Measurements from ENCODE around the gene ADAM10. TPM values are rescaled to one million over a fixed set of nuclear protein-coding genes. Genes with fewer than 3 reads are reported as not detected.

The ADAM10 gene
- total RNA-seq, 2 donors from 2014 or later = 191 to 211 TPM

DNA sequence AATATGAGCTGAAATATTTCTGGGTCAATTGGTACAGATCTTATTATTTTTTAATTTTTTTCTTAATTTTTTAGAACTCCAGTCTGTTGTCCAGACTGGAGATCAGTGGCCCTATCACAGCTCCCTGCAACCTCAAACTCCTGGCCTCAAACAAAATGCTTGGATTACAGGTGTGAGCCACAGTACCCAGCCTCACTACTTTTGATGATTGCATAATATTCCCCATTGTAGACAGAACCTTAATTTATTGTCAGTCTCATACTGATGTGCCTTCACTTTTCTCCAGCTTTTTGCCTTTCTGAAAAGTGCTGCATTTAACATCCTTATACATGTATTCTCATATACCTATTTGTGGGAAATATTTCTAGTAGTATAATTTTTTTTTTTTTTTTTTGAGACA is 172.8 kb downstream of the ADAM10 start:
- Histone ChIP-seq H3K9me3 (ENCODE audit: control insufficient read depth, low read length) (peaks cover 11% of the 10 kb centered on the region), H3K27me3 (ENCODE audit: control insufficient read depth, insufficient read depth, low read length, poor library complexity, severe bottlenecking) (no peaks in the 10 kb centered on the region), H3K4me3 (ENCODE audit: low read length) (no peak overlapping the region), H3K27ac (ENCODE audit: low read depth, low read length) (no peak overlapping the region), H3K36me3 (ENCODE audit: control insufficient read depth, insufficient read depth, low read length) (no peaks in the 10 kb centered on the region), H3K9ac (ENCODE audit: extremely low read depth, low read length, poor library complexity, severe bottlenecking) (no peak overlapping the region), H3K4me1 (ENCODE audit: control insufficient read depth, insufficient read depth, low read length) (no peaks in the 10 kb centered on the region)
- peaks cover 13% of the 10 kb centered on the region for H3K4me1 Mint-ChIP-seq
- no peak overlapping the region for H3K4me3 Mint-ChIP-seq
- no peaks in the 10 kb centered on the region for H3K27me3 Mint-ChIP-seq (ENCODE audit: insufficient read depth)
- no peak overlapping the region for H3K27ac Mint-ChIP-seq
- no peak for DNase-seq
- H3K36me3 Mint-ChIP-seq (ENCODE audit: low read depth) = no peaks in the 10 kb centered on the region
- peaks cover 3% of the 10 kb centered on the region for H3K9me3 Mint-ChIP-seq
- TF ChIP-seq, protein P1, sequence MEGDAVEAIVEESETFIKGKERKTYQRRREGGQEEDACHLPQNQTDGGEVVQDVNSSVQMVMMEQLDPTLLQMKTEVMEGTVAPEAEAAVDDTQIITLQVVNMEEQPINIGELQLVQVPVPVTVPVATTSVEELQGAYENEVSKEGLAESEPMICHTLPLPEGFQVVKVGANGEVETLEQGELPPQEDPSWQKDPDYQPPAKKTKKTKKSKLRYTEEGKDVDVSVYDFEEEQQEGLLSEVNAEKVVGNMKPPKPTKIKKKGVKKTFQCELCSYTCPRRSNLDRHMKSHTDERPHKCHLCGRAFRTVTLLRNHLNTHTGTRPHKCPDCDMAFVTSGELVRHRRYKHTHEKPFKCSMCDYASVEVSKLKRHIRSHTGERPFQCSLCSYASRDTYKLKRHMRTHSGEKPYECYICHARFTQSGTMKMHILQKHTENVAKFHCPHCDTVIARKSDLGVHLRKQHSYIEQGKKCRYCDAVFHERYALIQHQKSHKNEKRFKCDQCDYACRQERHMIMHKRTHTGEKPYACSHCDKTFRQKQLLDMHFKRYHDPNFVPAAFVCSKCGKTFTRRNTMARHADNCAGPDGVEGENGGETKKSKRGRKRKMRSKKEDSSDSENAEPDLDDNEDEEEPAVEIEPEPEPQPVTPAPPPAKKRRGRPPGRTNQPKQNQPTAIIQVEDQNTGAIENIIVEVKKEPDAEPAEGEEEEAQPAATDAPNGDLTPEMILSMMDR (conservative IDR thresholded peaks at IDR 0.05) = no peak

DNA sequence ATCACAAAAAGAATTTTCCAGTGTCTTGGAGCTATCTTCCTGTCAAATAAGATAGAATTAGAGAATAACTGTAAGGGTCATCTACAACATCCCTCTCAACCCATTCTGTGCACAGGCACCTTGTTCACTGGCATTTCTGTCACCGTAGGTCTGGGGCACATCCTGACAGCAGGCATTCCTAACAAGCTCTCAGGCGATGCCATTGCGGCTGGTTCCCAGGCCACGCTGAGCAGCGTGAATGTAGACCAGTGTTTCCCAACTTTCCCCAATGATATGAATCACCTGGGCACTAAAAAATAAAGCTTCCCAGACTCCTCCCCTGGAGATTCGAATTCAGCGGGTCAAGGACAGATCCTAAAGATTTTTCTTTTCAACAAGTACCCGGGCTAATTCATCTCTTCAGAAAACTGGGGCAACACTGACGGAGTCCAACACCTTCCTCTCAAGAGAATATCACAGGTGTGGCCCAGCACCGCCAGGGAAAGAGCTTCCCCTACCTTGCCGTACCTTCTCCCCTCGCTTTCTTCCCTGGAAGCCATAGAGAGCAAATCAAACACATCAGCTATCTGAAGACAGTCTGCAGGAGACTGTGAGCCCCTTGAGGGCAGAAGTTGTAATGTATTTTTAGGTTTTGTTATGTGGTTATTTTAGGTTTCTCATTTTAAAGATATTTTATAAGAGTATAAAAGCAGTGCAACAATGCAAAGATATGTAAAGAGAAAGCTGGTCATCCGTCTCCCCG is 174.3 kb downstream of the ADAM10 start:
- no peak overlapping the region for H3K27ac ChIP-seq (ENCODE audit: low read depth, low read length)

DNA sequence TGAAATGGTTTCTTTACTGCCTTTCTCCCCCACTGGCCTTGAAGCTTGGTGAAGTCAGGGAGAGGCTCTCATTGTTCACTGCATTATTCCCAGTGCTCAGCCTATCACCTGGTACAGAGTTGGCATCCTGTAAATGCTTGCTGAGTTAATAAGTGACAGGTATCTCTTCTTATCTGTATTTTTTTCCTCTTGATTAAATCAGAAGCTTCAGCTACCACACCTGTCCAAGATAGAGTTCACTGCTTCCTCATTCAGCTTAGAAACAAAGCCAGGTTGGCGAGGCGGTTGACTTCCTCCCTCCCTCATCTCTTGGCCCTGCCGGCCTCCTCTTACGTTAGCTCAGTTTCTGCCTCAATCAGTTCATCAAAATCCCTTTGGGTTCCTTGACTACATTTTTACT is 174.9 kb downstream of the ADAM10 start:
- no peaks in the 10 kb centered on the region for H3K27me3 ChIP-seq (ENCODE audit: control insufficient read depth, insufficient read depth, low read length, poor library complexity, severe bottlenecking)
- H3K4me1 ChIP-seq (ENCODE audit: control insufficient read depth, insufficient read depth, low read length) = no peaks in the 10 kb centered on the region
- TF ChIP-seq, protein P1 (conservative IDR thresholded peaks at IDR 0.05) = no peak
- Mint-ChIP-seq H3K27me3 (ENCODE audit: insufficient read depth) (no peaks in the 10 kb centered on the region), H3K4me1 (peaks cover 13% of the 10 kb centered on the region), H3K27ac (peak overlapping the region; percentile 5), H3K9me3 (peaks cover 3% of the 10 kb centered on the region), H3K4me3 (no peak overlapping the region), H3K36me3 (ENCODE audit: low read depth) (no peaks in the 10 kb centered on the region)
- no peak overlapping the region for H3K27ac ChIP-seq (ENCODE audit: low read depth, low read length)
- peaks cover 15% of the 10 kb centered on the region for H3K9me3 ChIP-seq (ENCODE audit: control insufficient read depth, low read length)
- no peak for DNase-seq
- H3K36me3 ChIP-seq (ENCODE audit: control insufficient read depth, insufficient read depth, low read length) = no peaks in the 10 kb centered on the region
- WGBS, 2 experiments (ENCODE audit: insufficient coverage in 1 of 2, insufficient read length in 1 of 2) = 84 to 85% methylated on average over 2 to 4 of the region's 4 CpGs
- H3K9ac ChIP-seq (ENCODE audit: extremely low read depth, low read length, poor library complexity, severe bottlenecking) = no peak overlapping the region
- no peak overlapping the region for H3K4me3 ChIP-seq (ENCODE audit: low read length)

More for the DNA sequence above, 174.3 kb downstream of the ADAM10 start:
- Mint-ChIP-seq H3K9me3 (peaks cover 3% of the 10 kb centered on the region), H3K4me3 (no peak overlapping the region), H3K4me1 (peaks cover 13% of the 10 kb centered on the region), H3K27ac (peak overlapping the region; percentile 5), H3K27me3 (ENCODE audit: insufficient read depth) (no peaks in the 10 kb centered on the region), H3K36me3 (ENCODE audit: low read depth) (no peaks in the 10 kb centered on the region)
- Histone ChIP-seq H3K27me3 (ENCODE audit: control insufficient read depth, insufficient read depth, low read length, poor library complexity, severe bottlenecking) (no peaks in the 10 kb centered on the region), H3K4me3 (ENCODE audit: low read length) (no peak overlapping the region), H3K9ac (ENCODE audit: extremely low read depth, low read length, poor library complexity, severe bottlenecking) (no peak overlapping the region), H3K36me3 (ENCODE audit: control insufficient read depth, insufficient read depth, low read length) (no peaks in the 10 kb centered on the region), H3K9me3 (ENCODE audit: control insufficient read depth, low read length) (peaks cover 11% of the 10 kb centered on the region), H3K4me1 (ENCODE audit: control insufficient read depth, insufficient read depth, low read length) (no peaks in the 10 kb centered on the region)
- 93 to 94% methylated on average over 10 to 14 of the region's 14 CpGs for WGBS, 2 experiments (ENCODE audit: insufficient coverage in 1 of 2, insufficient read length in 1 of 2)
- no peak for DNase-seq
- TF ChIP-seq, protein P1 (conservative IDR thresholded peaks at IDR 0.05) = peak; percentile 30
